Lung (tissue), 12 donors: ENCODE data around the gene DOCK6. TPM values are rescaled to one million over a fixed set of nuclear protein-coding genes. Genes with fewer than 3 reads are reported as not detected.

Source experiments
- ATAC-seq: fragments of 200-7000 bp; cut with Tn5 transposase; one replicate; pipeline ENCODE4 v1.9.1; 2020; ENCODE audit warnings: moderate number of reproducible peaks; ENCODE audit not compliant: insufficient read depth, low FRiP score
- DNase-seq, 3 donors: peaks; one replicate each; pipeline ENCODE4 v3.0.0-alpha.2; 2013 to 2017
- H3K27ac ChIP-seq, 2 donors: one replicate each; pipeline ENCODE4 v1.5.1; 2013; ENCODE audit warnings: mild to moderate bottlenecking in 2 of 2, moderate library complexity in 2 of 2, control low read depth in 1 of 2, inconsistent platforms in 1 of 2, low read depth in 1 of 2, low read length in 1 of 2
- H3K27me3 ChIP-seq, 3 donors: one replicate each; pipeline ENCODE4 v1.5.1; 2013; ENCODE audit warnings: low read length in 2 of 3; ENCODE audit not compliant: control insufficient read depth in 3 of 3, insufficient read depth in 3 of 3
- H3K36me3 ChIP-seq, 4 donors: one replicate each; pipeline ENCODE4 v1.5.1; 2013; ENCODE audit warnings: low read length in 4 of 4, mild to moderate bottlenecking in 1 of 4, moderate library complexity in 1 of 4; ENCODE audit not compliant: control insufficient read depth in 4 of 4, insufficient read depth in 4 of 4
- H3K4me1 ChIP-seq, 5 donors: one replicate each; pipeline ENCODE4 v1.5.1; 2013; ENCODE audit warnings: low read length in 5 of 5, mild to moderate bottlenecking in 2 of 5, moderate library complexity in 1 of 5; ENCODE audit not compliant: control insufficient read depth in 5 of 5, insufficient read depth in 5 of 5
- H3K4me3 ChIP-seq: one replicate; pipeline ENCODE4 v1.5.1; 2013; ENCODE audit warnings: mild to moderate bottlenecking, control low read depth, moderate library complexity
- H3K9ac ChIP-seq, 2 donors: one replicate each; pipeline ENCODE4 v1.5.1; 2013; ENCODE audit warnings: low read length in 2 of 2, control low read depth in 1 of 2; ENCODE audit not compliant: insufficient read depth in 1 of 2
- H3K9me3 ChIP-seq, 4 donors: one replicate each; pipeline ENCODE4 v1.5.1; 2013; ENCODE audit warnings: low read length in 3 of 4, mild to moderate bottlenecking in 1 of 4, moderate library complexity in 1 of 4; ENCODE audit not compliant: control insufficient read depth in 4 of 4, insufficient read depth in 3 of 4
- CTCF ChIP-seq: IDR thresholded peaks from 2 replicates; pipeline ENCODE4 v1.5.1; 2012; ENCODE audit warnings: mild to moderate bottlenecking; ENCODE audit errors: control extremely low read depth, extremely low read depth
- WGBS, 2 donors: extraction: QIAGEN DNeasy Blood & Tissue Kit; methylation state at CpG; one replicate each; pipeline ENCODE4 v1.1.7; 2013; 5-methylcytosine and 5-hydroxymethylcytosine counted together
- polyA plus RNA-seq, 2 donors: library from polyadenylated mRNA; stranded (reverse); fragments of 200-250 nt; gene quantifications; one replicate each; pipeline ENCODE4 v1.2.1, GENCODE V29; 2013
- total RNA-seq, 2 donors: library from RNA; depleted of rRNA in 1 of 2; stranded (reverse); fragments of >200 nt in 1 of 2; gene quantifications; one replicate each; pipeline ENCODE4 v1.2.1, GENCODE V29; 2014 to 2021
- donor health status: control.
- donor health status: control.
- donor health status: Bipolar disorder and iron deficiency.
- donor health status: healthy.
- donor health status: DM: yes; HTN: yes; CAD: no.

DOCK6 gene
- total and polyA plus RNA-seq, 4 donors, result 38.6 to 129 (median 73.7) TPM

GRCh38 chr19:11204076-11204602 lies 58.2 kb downstream of the DOCK6 start:
- 76 to 84% methylated on average over 9 of the region's 9 CpGs for WGBS, 2 donors
- DNase-seq, result no peak
- Histone ChIP-seq H3K27ac (peak overlapping the region; percentile 26 to 90), H3K9ac (no peak overlapping the region), H3K27me3 (no peaks in the 10 kb centered on the region), H3K9me3 (no peaks in the 10 kb centered on the region), H3K36me3 (peaks cover 0 to 35% (median 5%) of the 10 kb centered on the region in 4 donors), H3K4me3 (no peak overlapping the region), H3K4me1 (peaks cover 0 to 10% (median 0%) of the 10 kb centered on the region in 5 donors)
- ATAC-seq, result no peak
- no peak for TF ChIP-seq CTCF

- no peaks in the 10 kb centered on the region for H3K27me3 ChIP-seq
- ATAC-seq (peak; percentile 58), DNase-seq (peak; percentile 97 to 98 (median 97))
- H3K4me3 ChIP-seq, result no peak overlapping the region
- no peaks in the 10 kb centered on the region for H3K9me3 ChIP-seq
- TF ChIP-seq CTCF, result peak; percentile 28
- WGBS, 2 donors, result 49 to 55% methylated on average over 16 to 17 of the region's 17 CpGs
- H3K27ac ChIP-seq, result peak overlapping the region; percentile 59 to 90
- H3K9ac ChIP-seq, result peak overlapping the region in 1 of 2 donors; percentile 80
- peaks cover 0 to 28% (median 5%) of the 10 kb centered on the region in 4 donors for H3K36me3 ChIP-seq
- peaks cover 0 to 10% (median 0%) of the 10 kb centered on the region in 5 donors for H3K4me1 ChIP-seq
Measured at GRCh38 chr19:11203194-11204075, 58.9 kb downstream of the DOCK6 start.

GRCh38 chr19:11202488-11203193 lies 59.7 kb downstream of the DOCK6 start:
- Histone ChIP-seq H3K9me3 (no peaks in the 10 kb centered on the region), H3K4me3 (no peak overlapping the region), H3K9ac (peak overlapping the region in 1 of 2 donors; percentile 80), H3K36me3 (peaks cover 0 to 25% (median 5%) of the 10 kb centered on the region in 4 donors), H3K4me1 (peaks cover 0 to 10% (median 0%) of the 10 kb centered on the region in 5 donors), H3K27ac (peak overlapping the region; percentile 59 to 90), H3K27me3 (no peaks in the 10 kb centered on the region)
- no peak for TF ChIP-seq CTCF
- no peak for ATAC-seq
- no peak for DNase-seq
- WGBS, 2 donors, result 82 to 84% methylated on average over 20 of the region's 20 CpGs
